ENCODE measurements around the gene C4orf54. TPM values are rescaled to one million over a fixed set of nuclear protein-coding genes. Genes with fewer than 3 reads are reported as not detected.

The C4orf54 gene
- total RNA-seq, 1 experiment from 2014 or later, result not detected

GRCh38 chr4:99617374-99617773, 40.3 kb downstream of the C4orf54 start:
- Histone ChIP-seq H2BK5ac (ENCODE audit: insufficient read length, low read length) (no peak overlapping the region), H3K79me1 (ENCODE audit: insufficient read depth, low read depth, low read length, poor library complexity, severe bottlenecking) (no peaks in the 10 kb centered on the region), H2AK5ac (ENCODE audit: insufficient read length, low read length) (no peak overlapping the region), H3T11ph (ENCODE audit: low read length) (no peak overlapping the region), H4K5ac (ENCODE audit: insufficient read length, low read depth, low read length) (no peak overlapping the region), H4K20me1 (ENCODE audit: control insufficient read depth, insufficient read depth, insufficient read length) (no peaks in the 10 kb centered on the region), H3K23me2 (ENCODE audit: insufficient read length, low read depth, low read length, poor library complexity, severe bottlenecking) (no peaks in the 10 kb centered on the region), H3K9ac (ENCODE audit: extremely low read depth, insufficient read length, low read length) (no peak overlapping the region), H3K4me2 (ENCODE audit: insufficient read depth, insufficient read length, low read length) (no peak overlapping the region), H4K8ac (replicated peaks; ENCODE audit: insufficient read length, low read depth, low read length) (no peak overlapping the region), H2BK120ac (ENCODE audit: low read depth, low read length, poor library complexity, severe bottlenecking) (no peak overlapping the region), H3K27me3 (ENCODE audit: insufficient read depth, low read length) (no peaks in the 10 kb centered on the region), H3K23ac (ENCODE audit: insufficient read length, low read depth, low read length) (no peak overlapping the region), H3K56ac (ENCODE audit: insufficient read length, low read depth, low read length) (no peak overlapping the region), H3K4ac (ENCODE audit: low read depth, low read length) (no peak overlapping the region), H2AFZ (ENCODE audit: low read length) (no peak overlapping the region), H2BK20ac (ENCODE audit: low read depth, low read length, poor library complexity, severe bottlenecking) (no peak overlapping the region), H2BK15ac (ENCODE audit: low read depth, low read length) (no peak overlapping the region), H3K79me2 (ENCODE audit: insufficient read depth, low read length) (no peaks in the 10 kb centered on the region), H3K4me1 (ENCODE audit: insufficient read depth, low read length) (no peaks in the 10 kb centered on the region), H3K14ac (ENCODE audit: insufficient read depth, low read length) (no peak overlapping the region), H3K9me3 (ENCODE audit: control insufficient read depth, low read depth, low read length) (no peaks in the 10 kb centered on the region), H2BK12ac (ENCODE audit: insufficient read length, low read depth, low read length) (no peak overlapping the region), H4K91ac (ENCODE audit: insufficient read length, low read depth, low read length) (no peak overlapping the region), H3K27ac (ENCODE audit: insufficient read length, low read depth, low read length) (no peak overlapping the region), H3K18ac (ENCODE audit: insufficient read length, low read depth, low read length) (no peak overlapping the region)
- Mint-ChIP-seq H3K4me1 (peaks cover 5 to 6% of the 10 kb centered on the region in 2 experiments; a peak in 3 of 4 replicates), H3K36me3 (ENCODE audit: insufficient read depth in 1 of 3, low read depth in 3 of 3) (no peaks in the 10 kb centered on the region), H3K9me3 (no peaks in the 10 kb centered on the region), H3K27me3 (ENCODE audit: low read depth) (no peaks in the 10 kb centered on the region), H3K4me3 (no peak overlapping the region), H3K27ac (no peak overlapping the region)
- TF ChIP-seq CTCF (conservative IDR thresholded peaks at IDR 0.05), result no peak
- no CpG with 5 or more reads among the region's 1 CpG for WGBS (ENCODE audit: extremely low coverage, insufficient read length, low lambda C conversion rate)
- DNase-seq, result no peak

Measured in H9 (cell line).